ENCODE data around the gene FICD.

DNA sequence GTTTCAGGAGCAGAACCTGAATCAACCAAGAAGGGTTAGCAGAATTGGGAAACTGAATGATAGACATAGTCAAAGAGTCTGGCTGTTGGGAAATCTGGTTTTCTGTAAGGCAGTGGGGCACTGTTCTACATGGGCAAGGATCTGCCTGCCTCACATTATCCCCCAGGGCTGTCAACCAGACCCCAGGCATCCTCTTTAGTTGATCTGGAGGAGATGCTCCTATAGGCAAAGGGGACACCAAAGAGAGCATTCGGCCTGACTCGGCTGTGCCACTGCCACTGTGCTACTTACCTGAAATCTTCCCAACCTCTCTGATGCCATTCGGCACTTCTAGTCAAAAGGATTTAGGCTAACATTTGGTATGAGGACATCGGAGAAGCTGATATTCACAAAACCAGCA lies 51.4 kb downstream of the FICD start:
- no peak for TF ChIP-seq BHLHE40 (IDR thresholded peaks at IDR 0.05; ENCODE audit: low read length)
- TF ChIP-seq POLR2AphosphoS5 (IDR thresholded peaks at IDR 0.05; ENCODE audit: control insufficient read depth, insufficient read depth, low read depth, low read length): no peak
- no peak for TF ChIP-seq EP300 (IDR thresholded peaks at IDR 0.05; ENCODE audit: low read length)
- TF ChIP-seq RBM39 (optimal IDR thresholded peaks at IDR 0.05; ENCODE audit: low read depth, low read length): no peak
- TF ChIP-seq HDAC2 (IDR thresholded peaks at IDR 0.05): no peak
- TF ChIP-seq RAD21 (CRISPR knock-in tag; conservative IDR thresholded peaks at IDR 0.05 in 1 of 2, IDR thresholded peaks at IDR 0.05 in 1 of 2): no peak
- no peak for TF ChIP-seq ZNF740 (CRISPR knock-in tag; IDR thresholded peaks at IDR 0.05)
- TF ChIP-seq ZNF740 (tag; IDR thresholded peaks at IDR 0.05): no peak
- TF ChIP-seq CTCF (IDR thresholded peaks at IDR 0.05 in 2 of 3, conservative IDR thresholded peaks at IDR 0.05 in 1 of 3; ENCODE audit: insufficient read depth in 2 of 3, low read depth in 1 of 3, low read length in 3 of 3): no peak
- no peak for TF ChIP-seq EZH2 (IDR thresholded peaks at IDR 0.05; ENCODE audit: borderline replicate concordance, low read depth, low read length)
- no peak for TF ChIP-seq CCAR2 (IDR thresholded peaks at IDR 0.05; ENCODE audit: low read depth, low read length)
- TF ChIP-seq C11orf30 (IDR thresholded peaks at IDR 0.05; ENCODE audit: low read depth): no peak
- no peak for TF ChIP-seq CUX1 (CRISPR knock-in tag; IDR thresholded peaks at IDR 0.05)
- TF ChIP-seq RB1 (IDR thresholded peaks at IDR 0.05; ENCODE audit: low read depth): no peak
- TF ChIP-seq ZKSCAN1 (IDR thresholded peaks at IDR 0.05; ENCODE audit: low read depth, low read length): no peak

All from K562 (cell line).